A549 (cell line): ENCODE measurements around the gene ATP1A3. TPM values are rescaled to one million over a fixed set of nuclear protein-coding genes. Genes with fewer than 3 reads are reported as not detected.

Experiments used
- ATAC-seq, 2 experiments: fragments of 200-7000 bp in 1 of 2; fragments of >200 bp in 1 of 2; cut with Nextera tagmentation in 1 of 2; cut with Tn5 transposase in 1 of 2; 3 replicates each; pipeline versions ENCODE4 v1.8.0 to v1.9.1; 2018 to 2020; ENCODE audit warnings: mild to moderate bottlenecking in 1 of 2, moderate library complexity in 1 of 2
- CTCF ChIA-PET: fragments of 300-600 bp; sonication (Branson Sonifier 250); formaldehyde crosslinking; extraction: SDS; loops from one replicate; lab custom pipeline; 2021; ENCODE audit warnings: antibody characterized with exemption, inconsistent platforms; lab: Yijun Ruan, JAX
- POLR2A ChIA-PET: fragments of 350-600 bp; formaldehyde crosslinking; extraction: SDS; loops from one replicate; lab custom pipeline; 2021; ENCODE audit warnings: antibody characterized with exemption, inconsistent platforms; lab: Yijun Ruan, JAX
- DNase-seq, 2 experiments: peaks; one replicate each; pipeline versions ENCODE4 v3.0.0 to v3.0.0-alpha.2; 2011 to 2016; ENCODE audit warnings: low read depth in 1 of 2, low spot score in 1 of 2
- FAIRE-seq: peaks from 2 replicates; lab custom pipeline; 2011; peaks lifted over from hg19 to GRCh38; lab: Jason Lieb, UNC
- H3K27ac ChIP-seq, 2 experiments: fragments of >200 bp; sonication (Bioruptor Twin); formaldehyde crosslinking; 3 replicates each; pipeline ENCODE4 v1.5.1; 2016 to 2017
- H3K4me1 ChIP-seq: fragments of >200 bp; sonication (Bioruptor Twin); formaldehyde crosslinking; 3 replicates; pipeline ENCODE4 v1.6.1; 2016
- H3K4me2 ChIP-seq: fragments of >200 bp; sonication (Bioruptor Twin); formaldehyde crosslinking; 3 replicates; pipeline ENCODE4 v1.6.1; 2016
- H3K4me3 ChIP-seq: fragments of >200 bp; sonication (Bioruptor Twin); formaldehyde crosslinking; 3 replicates; pipeline ENCODE4 v1.5.1; 2016
- H3K9me3 ChIP-seq: fragments of >200 bp; sonication (Bioruptor Twin); formaldehyde crosslinking; 3 replicates; pipeline ENCODE4 v1.6.1; 2016
- ATOH8 ChIP-seq: fragments of 250-450 bp; sonication (Bioruptor Pico); IDR thresholded peaks from 2 replicates; pipeline ENCODE4 v1.5.0; 2020; ENCODE audit warnings: low read depth, mild to moderate bottlenecking, moderate library complexity
- BHLHE40 ChIP-seq: IDR thresholded peaks from 2 replicates; pipeline ENCODE4 v1.6.1; 2012; ENCODE audit warnings: low read depth, low read length, inconsistent platforms
- CBX2 ChIP-seq: fragments of 200-600 bp; sonication (generic); IDR thresholded peaks from 2 replicates; pipeline ENCODE4 v1.6.1; 2016; ENCODE audit warnings: low read depth, mild to moderate bottlenecking, borderline replicate concordance
- CBX8 ChIP-seq: fragments of 200-600 bp; sonication (generic); IDR thresholded peaks from 2 replicates; pipeline ENCODE4 v1.6.1; 2016
- EHMT2 ChIP-seq: fragments of 200-600 bp; sonication (generic); IDR thresholded peaks from 2 replicates; pipeline ENCODE4 v1.6.1; 2016; ENCODE audit warnings: antibody characterized with exemption, low read depth, mild to moderate bottlenecking, moderate library complexity
- EP300 ChIP-seq, 2 experiments: fragments of >200 bp; sonication (Bioruptor Twin); formaldehyde crosslinking; IDR thresholded peaks; 2 replicates in 1 of 2; 3 replicates in 1 of 2; pipeline ENCODE4 v1.6.1; 2016 to 2017
- FOSB ChIP-seq: fragments of 250-450 bp; sonication (Bioruptor Pico); IDR thresholded peaks from 2 replicates; pipeline ENCODE4 v1.5.0; 2020; ENCODE audit warnings: mild to moderate bottlenecking, moderate library complexity
- FOSL2 ChIP-seq, 2 experiments: fragments of 450-650 bp in 1 of 2; fragments of >200 bp in 1 of 2; sonication (Bioruptor Twin) in 1 of 2; formaldehyde crosslinking; IDR thresholded peaks; 2 replicates each; pipeline versions ENCODE4 v1.5.0 to v1.6.1; 2016 to 2020; ENCODE audit warnings: mild to moderate bottlenecking in 1 of 2, moderate library complexity in 1 of 2
- HES2 ChIP-seq: fragments of >200 bp; sonication (Bioruptor Twin); formaldehyde crosslinking; IDR thresholded peaks from 2 replicates; pipeline ENCODE4 v1.6.1; 2016
- JUNB ChIP-seq: fragments of >200 bp; sonication (Bioruptor Twin); formaldehyde crosslinking; IDR thresholded peaks from 2 replicates; pipeline ENCODE4 v1.6.1; 2016
- KDM5A ChIP-seq: fragments of 200-600 bp; sonication (generic); IDR thresholded peaks from 2 replicates; pipeline ENCODE4 v1.6.1; 2016; ENCODE audit warnings: antibody characterized with exemption, mild to moderate bottlenecking
- MAZ ChIP-seq: fragments of 150-350 bp; IDR thresholded peaks from 2 replicates; pipeline ENCODE4 v1.6.1; 2014; ENCODE audit warnings: antibody characterized with exemption, low read depth, low read length, borderline replicate concordance
- MYC ChIP-seq: IDR thresholded peaks from 2 replicates; pipeline ENCODE4 v1.6.1; 2012; ENCODE audit warnings: mild to moderate bottlenecking, inconsistent platforms, low read length, improper control_type of control experiment, borderline replicate concordance
- NFE2L2 ChIP-seq: fragments of 150-350 bp; conservative IDR thresholded peaks from 2 replicates; pipeline ENCODE4 v1.6.1; 2014; ENCODE audit warnings: low read length
- NPAS2 ChIP-seq: fragments of 250-450 bp; sonication (Bioruptor Pico); IDR thresholded peaks from 2 replicates; pipeline ENCODE4 v1.8.0; 2022; ENCODE audit warnings: mild to moderate bottlenecking, moderate library complexity, borderline replicate concordance
- PBX3 ChIP-seq: IDR thresholded peaks from 2 replicates; pipeline ENCODE4 v1.6.1; 2012
- POLR2A ChIP-seq: IDR thresholded peaks from 2 replicates; pipeline ENCODE4 v1.6.1; 2012; ENCODE audit warnings: mild to moderate bottlenecking, low read length
- POLR2AphosphoS2 ChIP-seq: conservative IDR thresholded peaks from 2 replicates; pipeline ENCODE4 v1.6.1; 2012; ENCODE audit warnings: low read length, improper control_type of control experiment, inconsistent platforms
- RARB ChIP-seq: fragments of 250-450 bp; sonication (Bioruptor Pico); IDR thresholded peaks from 2 replicates; pipeline ENCODE4 v1.8.0; 2021; ENCODE audit warnings: mild to moderate bottlenecking, moderate library complexity
- RCOR1 ChIP-seq: fragments of 150-350 bp; IDR thresholded peaks from 2 replicates; pipeline ENCODE4 v1.6.1; 2014; ENCODE audit warnings: antibody characterized with exemption, low read length, low read depth
- RFX5 ChIP-seq: fragments of 450-650 bp; IDR thresholded peaks from 2 replicates; pipeline ENCODE4 v1.7.1; 2014; ENCODE audit warnings: antibody characterized with exemption, mild to moderate bottlenecking, moderate library complexity
- SMC3 ChIP-seq: fragments of >200 bp; sonication (Bioruptor Twin); formaldehyde crosslinking; IDR thresholded peaks from 3 replicates; pipeline ENCODE4 v1.6.1; 2018; ENCODE audit warnings: inconsistent platforms
- TFCP2L1 ChIP-seq: fragments of 250-450 bp; sonication (Bioruptor Pico); IDR thresholded peaks from 2 replicates; pipeline ENCODE4 v1.5.0; 2021; ENCODE audit warnings: mild to moderate bottlenecking
- ZC3H11A ChIP-seq: fragments of 450-650 bp; IDR thresholded peaks from 2 replicates; pipeline ENCODE4 v1.6.1; 2014; ENCODE audit warnings: antibody characterized with exemption, mild to moderate bottlenecking
- ZNF302 ChIP-seq: fragments of 250-450 bp; sonication (Bioruptor Pico); IDR thresholded peaks from 2 replicates; pipeline ENCODE4 v1.9.0; 2021; ENCODE audit warnings: inconsistent platforms, mild to moderate bottlenecking, moderate library complexity
- ZSCAN20 ChIP-seq: fragments of 250-450 bp; sonication (Bioruptor Pico); IDR thresholded peaks from 2 replicates; pipeline ENCODE4 v1.8.0; 2022; ENCODE audit warnings: mild to moderate bottlenecking, moderate library complexity
- WGBS: methylation state at CpG from one replicate; pipeline ENCODE4 v1.1.6; 2017; ENCODE audit errors: missing lambda C conversion rate; 5-methylcytosine and 5-hydroxymethylcytosine counted together
- polyA plus RNA-seq, 4 experiments: library from polyadenylated mRNA; depleted of rRNA in 3 of 4; stranded (reverse); fragments of >200 nt; fragmentation: RNase III in 1 of 4; extraction: RNeasy Plus Mini Kit Qiagen cat#74134 plus additional on column Dnase treatment in 1 of 4; gene quantifications; 2 replicates in 3 of 4; 3 replicates in 1 of 4; pipeline ENCODE4 v1.2.3, GENCODE V29; 2011 to 2017
- TF ChIP-seq, protein P1 (sequence below): fragments of >200 bp; sonication (Bioruptor Twin); formaldehyde crosslinking; IDR thresholded peaks from 3 replicates; pipeline ENCODE4 v1.5.1; 2016

ATP1A3 gene
- polyA plus RNA-seq, 2 of the 4 experiments (the other 2 are of a cell fraction): 0.67 to 3.7 TPM

DNA sequence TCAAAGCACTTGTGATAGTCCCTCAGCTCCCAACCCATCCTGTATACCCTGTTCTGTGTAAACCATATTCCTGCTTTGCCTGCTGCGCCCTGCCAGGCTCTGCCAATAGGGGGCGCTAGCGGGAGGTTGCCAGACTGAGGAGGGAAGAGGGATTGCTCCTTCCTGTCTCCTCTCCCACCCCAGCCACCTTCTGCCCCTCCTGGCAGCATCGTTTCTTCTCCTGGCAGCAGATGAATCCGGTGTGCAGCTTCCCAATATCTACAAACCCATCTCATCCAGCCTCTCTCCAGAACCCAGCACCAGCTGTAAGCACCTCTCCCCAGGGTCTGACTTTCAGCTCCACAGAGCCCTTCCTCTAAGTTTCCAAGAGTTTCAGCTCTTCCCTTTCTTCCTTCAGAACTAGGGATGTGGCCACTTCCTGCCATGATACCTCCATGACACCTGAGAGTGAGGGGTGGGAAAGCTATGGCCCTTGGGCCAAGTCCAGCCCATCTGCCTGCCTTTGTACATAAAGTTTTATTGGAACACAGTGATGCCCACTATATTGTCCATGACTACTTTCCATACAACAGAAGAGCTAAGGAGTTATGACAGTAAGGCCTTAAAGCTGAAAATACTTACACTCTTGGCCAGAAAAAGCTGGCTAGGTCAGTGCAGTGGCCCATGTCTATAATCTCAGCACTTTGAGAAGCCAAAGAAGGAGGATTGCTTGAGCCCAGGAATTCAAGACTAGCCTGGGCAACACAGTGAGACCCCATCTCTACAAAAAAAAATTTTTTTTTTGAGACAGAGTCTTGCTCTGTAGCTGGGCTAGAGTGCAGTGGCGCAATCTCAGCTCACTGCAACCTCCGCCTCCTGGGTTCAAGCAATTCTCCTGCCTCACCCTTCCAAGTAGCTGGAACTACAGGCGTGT lies 34.5 kb upstream of the ATP1A3 start:
- TF ChIP-seq, protein P1, sequence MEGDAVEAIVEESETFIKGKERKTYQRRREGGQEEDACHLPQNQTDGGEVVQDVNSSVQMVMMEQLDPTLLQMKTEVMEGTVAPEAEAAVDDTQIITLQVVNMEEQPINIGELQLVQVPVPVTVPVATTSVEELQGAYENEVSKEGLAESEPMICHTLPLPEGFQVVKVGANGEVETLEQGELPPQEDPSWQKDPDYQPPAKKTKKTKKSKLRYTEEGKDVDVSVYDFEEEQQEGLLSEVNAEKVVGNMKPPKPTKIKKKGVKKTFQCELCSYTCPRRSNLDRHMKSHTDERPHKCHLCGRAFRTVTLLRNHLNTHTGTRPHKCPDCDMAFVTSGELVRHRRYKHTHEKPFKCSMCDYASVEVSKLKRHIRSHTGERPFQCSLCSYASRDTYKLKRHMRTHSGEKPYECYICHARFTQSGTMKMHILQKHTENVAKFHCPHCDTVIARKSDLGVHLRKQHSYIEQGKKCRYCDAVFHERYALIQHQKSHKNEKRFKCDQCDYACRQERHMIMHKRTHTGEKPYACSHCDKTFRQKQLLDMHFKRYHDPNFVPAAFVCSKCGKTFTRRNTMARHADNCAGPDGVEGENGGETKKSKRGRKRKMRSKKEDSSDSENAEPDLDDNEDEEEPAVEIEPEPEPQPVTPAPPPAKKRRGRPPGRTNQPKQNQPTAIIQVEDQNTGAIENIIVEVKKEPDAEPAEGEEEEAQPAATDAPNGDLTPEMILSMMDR: peak; percentile 48
- no peak for TF ChIP-seq JUNB
- no peak for TF ChIP-seq EHMT2
- TF ChIP-seq RCOR1: no peak
- no peak for TF ChIP-seq FOSL2 (IDR thresholded peaks at IDR 0.05)
- TF ChIP-seq FOSL2 (CRISPR knock-in tag; IDR thresholded peaks at IDR 0.05): no peak
- no peaks in the 10 kb centered on the region for H3K9me3 ChIP-seq
- ATAC-seq (peak; percentile 37 to 62; a peak in 5 of 6 replicates), FAIRE-seq (peak; percentile 77), DNase-seq (peak in 1 of 2 experiments; percentile 56)
- ChIA-PET CTCF (interaction anchor here (1.1 to 25.7 kb wide), 16 partner anchors 9 to 156 kb away, joined by 3 to 344 read pairs (median 5); partner anchors contain the start of genes ATP1A3 and POU2F2), POLR2A (no interaction called here)
- H3K4me3 ChIP-seq: no peak overlapping the region
- H3K4me2 ChIP-seq: no peak overlapping the region
- WGBS: 35% methylated on average over 8 of the region's 8 CpGs
- H3K4me1 ChIP-seq: no peaks in the 10 kb centered on the region
- H3K27ac ChIP-seq: no peak overlapping the region

- Histone ChIP-seq H3K4me1 (no peaks in the 10 kb centered on the region), H3K27ac (no peak overlapping the region), H3K4me2 (no peak overlapping the region), H3K4me3 (no peak overlapping the region), H3K9me3 (no peaks in the 10 kb centered on the region)
- POLR2A ChIA-PET: no interaction called here
- no peak for TF ChIP-seq ZC3H11A
- no peak for TF ChIP-seq ZSCAN20 (CRISPR knock-in tag)
- TF ChIP-seq TFCP2L1: no peak
- no peak for TF ChIP-seq SMC3
- no peak for TF ChIP-seq RARB (CRISPR knock-in tag)
- no peak for TF ChIP-seq BHLHE40
- no peak for TF ChIP-seq HES2
- TF ChIP-seq EP300 (IDR thresholded peaks at IDR 0.05): no peak
- no peak for TF ChIP-seq JUNB
- no peak for TF ChIP-seq POLR2A
- TF ChIP-seq KDM5A: no peak
- TF ChIP-seq ZNF302 (CRISPR knock-in tag): no peak
- no peak for TF ChIP-seq ATOH8 (CRISPR knock-in tag)
- TF ChIP-seq MYC: no peak
- DNase-seq (no peak), FAIRE-seq (no peak), ATAC-seq (no peak; a peak in 1 of 6 replicates)
- 38% methylated on average over 12 of the region's 12 CpGs for WGBS
- CTCF ChIA-PET: interaction anchor here (0.6 to 25.7 kb wide), 9 partner anchors 9 to 151 kb away, joined by 3 to 344 read pairs (median 7); partner anchors contain the start of gene ATP1A3
Observed at GRCh38 chr19:42024622-42025111, 30.6 kb upstream of the ATP1A3 start.

GRCh38 chr19:42023943-42024260 lies 29.9 kb upstream of the ATP1A3 start:
- no peak for FAIRE-seq
- H3K4me1 ChIP-seq: peaks cover 1% of the 10 kb centered on the region; the same call in 2 of the 3 replicates
- ChIA-PET POLR2A (no interaction called here), CTCF (interaction anchor here (0.5 to 25.7 kb wide), 16 partner anchors 8 to 136 kb away, joined by 3 to 344 read pairs (median 5); partner anchors contain the start of gene ATP1A3)
- no peak overlapping the region for H3K27ac ChIP-seq
- no peak for DNase-seq
- peak in 1 of 2 experiments; percentile 9; a peak in 2 of 6 replicates for ATAC-seq
- no peak overlapping the region for H3K4me2 ChIP-seq
- WGBS: 48% methylated on average over 4 of the region's 4 CpGs
- H3K9me3 ChIP-seq: no peaks in the 10 kb centered on the region
- no peak overlapping the region for H3K4me3 ChIP-seq
- TF ChIP-seq JUNB (no peak), RFX5 (no peak), NFE2L2 (no peak), CBX8 (no peak), POLR2AphosphoS2 (no peak), MYC (no peak), FOSB (no peak), NPAS2 (CRISPR knock-in tag) (no peak), MAZ (no peak), CBX2 (no peak), PBX3 (no peak), TFCP2L1 (no peak)
- TF ChIP-seq, protein P1: no peak; the same call in 2 of the 3 replicates
